NT2/D1 (cell line): ENCODE results near the gene NTNG2.

Experiments used
- SUZ12 ChIP-seq: IDR thresholded peaks from 2 replicates; pipeline ENCODE4 v1.6.1; 2011; ENCODE audit not compliant: insufficient read length, insufficient read depth; ENCODE audit errors: extremely low read depth
- YY1 ChIP-seq: IDR thresholded peaks from 2 replicates; pipeline ENCODE4 v1.6.1; 2011; ENCODE audit not compliant: insufficient read length, insufficient read depth
- ZNF274 ChIP-seq: IDR thresholded peaks from 2 replicates; pipeline ENCODE4 v1.6.1; 2011; ENCODE audit warnings: mild to moderate bottlenecking, low read depth, low read length

GRCh38 chr9:132243156-132244074 lies 81.6 kb downstream of the NTNG2 start:
- TF ChIP-seq ZNF274 (no peak), YY1 (no peak), SUZ12 (no peak)
